SJCRH30 (cell line): ENCODE measurements around the gene FIBIN. TPM values are rescaled to one million over a fixed set of nuclear protein-coding genes. Genes with fewer than 3 reads are reported as not detected.
"Not testable (repeated sequence)": the region's sequence is repeated elsewhere in the genome, so short reads cannot be mapped to it uniquely, and the experiment has no call there.

Experiments used
- DNase-seq, 2 experiments: peaks; one replicate each; pipeline ENCODE4 v3.0.0-alpha.2; 2015 to 2020
- H3K27ac ChIP-seq: fragments of 250-450 bp; sonication (Bioruptor Pico); 2 replicates; pipeline ENCODE4 v1.5.1; 2020; ENCODE audit warnings: mild to moderate bottlenecking, moderate library complexity
- H3K27me3 ChIP-seq: fragments of 250-450 bp; sonication (Bioruptor Pico); 2 replicates; pipeline ENCODE4 v1.5.1; 2020; ENCODE audit warnings: mild to moderate bottlenecking, moderate library complexity
- H3K36me3 ChIP-seq: fragments of 250-450 bp; sonication (Bioruptor Pico); 2 replicates; pipeline ENCODE4 v1.5.1; 2020; ENCODE audit warnings: mild to moderate bottlenecking, moderate library complexity
- H3K4me1 ChIP-seq: fragments of 250-450 bp; sonication (Bioruptor Pico); 2 replicates; pipeline ENCODE4 v1.5.1; 2020; ENCODE audit warnings: mild to moderate bottlenecking, moderate library complexity
- H3K4me3 ChIP-seq: fragments of 250-450 bp; sonication (Bioruptor Pico); 2 replicates; pipeline ENCODE4 v1.5.1; 2020; ENCODE audit warnings: mild to moderate bottlenecking, moderate library complexity
- H3K9me3 ChIP-seq: fragments of 250-450 bp; sonication (Bioruptor Pico); replicated peaks from 2 replicates; pipeline ENCODE4 v1.5.1; 2020; ENCODE audit warnings: mild to moderate bottlenecking, moderate library complexity
- total RNA-seq: library from RNA; depleted of rRNA; stranded (reverse); fragments of >200 nt; shearing (Covaris generic); gene quantifications from 2 replicates; pipeline ENCODE4 v1.2.3, GENCODE V29; 2014

FIBIN gene
- total RNA-seq, 1 experiment from 2014 or later: 0.36 TPM

DNA sequence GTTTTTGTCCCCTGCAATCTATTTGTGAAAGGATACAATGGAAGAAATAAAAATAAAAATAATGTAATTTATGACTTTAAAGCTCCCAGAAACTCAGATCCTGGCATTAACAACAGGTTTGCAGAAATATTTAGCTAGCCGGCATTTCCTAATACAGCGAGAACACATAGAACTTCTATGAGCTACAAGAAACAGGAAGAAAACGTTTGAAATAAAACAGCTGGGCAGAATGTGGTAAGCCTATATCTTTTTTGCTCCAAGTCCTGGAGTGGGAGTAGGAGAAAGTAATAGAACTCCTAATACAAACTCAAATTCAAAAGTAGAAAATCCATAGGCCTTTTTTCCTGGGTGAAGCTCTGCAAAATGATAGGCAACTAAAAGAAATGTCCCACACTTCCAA is 29.6 kb upstream of the FIBIN start:
- Histone ChIP-seq H3K27ac (no peak overlapping the region), H3K4me1 (no peaks in the 10 kb centered on the region), H3K9me3 (no peaks in the 10 kb centered on the region; the same call in 1 of the 2 replicates), H3K4me3 (peak overlapping the region; percentile 30; the same call in 1 of the 2 replicates), H3K36me3 (no peaks in the 10 kb centered on the region), H3K27me3 (no peaks in the 10 kb centered on the region)
- DNase-seq: no peak

DNA sequence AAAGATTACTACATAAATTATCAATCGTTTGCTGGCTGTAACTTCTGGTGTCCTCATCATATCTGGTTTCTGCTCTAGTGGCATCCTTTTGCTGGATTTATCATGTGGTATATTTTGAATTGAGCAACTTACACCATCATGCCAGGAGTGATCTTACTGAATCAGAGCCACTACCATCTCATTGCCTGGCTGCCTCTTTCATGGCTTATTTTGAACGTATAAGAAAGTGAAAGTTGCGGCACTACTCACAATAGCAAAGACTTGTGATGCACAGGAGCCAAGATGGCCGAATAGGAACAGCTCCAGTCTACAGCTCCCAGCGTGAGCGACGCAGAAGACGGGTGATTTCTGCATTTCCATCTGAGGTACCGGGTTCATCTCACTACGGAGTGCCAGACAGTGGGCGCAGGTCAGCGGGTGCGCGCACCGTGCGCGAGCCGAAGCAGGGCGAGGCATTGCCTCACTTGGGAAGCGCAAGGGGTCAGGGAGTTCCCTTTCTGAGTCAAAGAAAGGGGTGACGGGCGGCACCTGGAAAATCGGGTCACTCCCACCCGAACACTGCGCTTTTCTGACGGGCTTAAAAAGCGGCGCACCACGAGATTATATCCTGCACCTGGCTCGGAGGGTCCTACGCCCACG is 28.9 kb upstream of the FIBIN start:
- H3K27me3 ChIP-seq, H3K9me3 ChIP-seq, H3K36me3 ChIP-seq, H3K4me1 ChIP-seq, H3K27ac ChIP-seq, DNase-seq: not testable (repeated sequence)
- peak overlapping the region; percentile 30 for H3K4me3 ChIP-seq

DNA sequence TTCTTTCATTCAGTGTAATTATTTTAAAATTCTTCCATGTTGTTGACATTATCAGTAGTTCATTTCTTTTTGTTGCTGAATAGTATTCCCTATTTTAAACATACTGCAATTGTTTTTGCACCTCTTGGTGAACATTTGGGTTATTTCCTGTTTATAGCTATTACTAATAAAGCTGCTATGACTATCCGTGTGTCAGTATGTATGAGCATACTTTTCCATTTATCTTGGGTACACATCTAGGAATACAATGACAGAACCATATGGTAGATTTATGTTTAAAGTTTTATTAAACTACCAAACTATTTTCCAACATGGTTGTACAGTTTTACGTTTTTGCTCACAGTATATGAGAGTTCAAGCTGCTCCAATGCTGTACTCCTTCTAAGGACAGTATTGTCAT is 22.0 kb upstream of the FIBIN start:
- no peak for DNase-seq
- no peak overlapping the region for H3K4me3 ChIP-seq

DNA sequence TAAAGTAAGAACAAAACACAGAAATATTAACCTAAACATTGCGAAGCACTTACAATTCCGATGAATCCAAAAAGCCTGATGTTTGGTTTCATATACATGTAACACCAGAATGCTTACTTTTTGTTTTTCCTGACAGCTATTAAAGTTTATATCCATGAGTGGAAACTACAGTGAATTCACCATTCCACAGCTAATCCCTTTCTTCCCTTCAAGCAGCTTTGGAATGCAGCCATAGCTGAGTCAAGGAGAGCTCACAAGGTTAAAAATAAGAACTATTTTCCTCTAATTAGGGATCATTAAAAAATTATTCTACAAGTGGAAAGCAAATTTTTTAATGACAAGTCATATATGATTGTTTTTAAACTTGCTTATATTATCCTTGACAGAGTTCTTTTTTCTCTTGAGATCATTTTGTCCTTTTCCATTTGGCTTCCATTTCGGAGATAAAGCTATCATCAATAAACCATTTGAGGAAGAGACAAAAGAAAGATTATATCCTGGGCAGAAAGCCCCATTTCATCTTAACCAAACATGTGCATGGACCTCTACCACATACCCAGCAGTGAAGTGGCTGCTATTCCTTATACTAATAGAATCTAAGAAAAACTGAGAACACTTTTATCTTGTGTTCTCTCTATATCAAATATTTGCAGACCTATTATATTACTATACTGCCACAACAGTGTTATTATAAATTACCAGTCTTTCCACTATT is 19.7 kb upstream of the FIBIN start:
- Histone ChIP-seq H3K4me1 (peaks cover 35% of the 10 kb centered on the region), H3K36me3 (no peaks in the 10 kb centered on the region), H3K27ac (peak overlapping the region; percentile 3; the same call in 1 of the 2 replicates), H3K27me3 (no peaks in the 10 kb centered on the region), H3K4me3 (no peak overlapping the region), H3K9me3 (peaks cover 7% of the 10 kb centered on the region; the same call in 1 of the 2 replicates)
- DNase-seq: peak; percentile 19 to 55

More for the DNA sequence above, 22.0 kb upstream of the FIBIN start:
- peaks cover 4% of the 10 kb centered on the region; the same call in 1 of the 2 replicates for H3K9me3 ChIP-seq
- H3K27ac ChIP-seq: no peak overlapping the region
- H3K36me3 ChIP-seq: no peaks in the 10 kb centered on the region
- peaks cover 35% of the 10 kb centered on the region for H3K4me1 ChIP-seq
- H3K27me3 ChIP-seq: no peaks in the 10 kb centered on the region

DNA sequence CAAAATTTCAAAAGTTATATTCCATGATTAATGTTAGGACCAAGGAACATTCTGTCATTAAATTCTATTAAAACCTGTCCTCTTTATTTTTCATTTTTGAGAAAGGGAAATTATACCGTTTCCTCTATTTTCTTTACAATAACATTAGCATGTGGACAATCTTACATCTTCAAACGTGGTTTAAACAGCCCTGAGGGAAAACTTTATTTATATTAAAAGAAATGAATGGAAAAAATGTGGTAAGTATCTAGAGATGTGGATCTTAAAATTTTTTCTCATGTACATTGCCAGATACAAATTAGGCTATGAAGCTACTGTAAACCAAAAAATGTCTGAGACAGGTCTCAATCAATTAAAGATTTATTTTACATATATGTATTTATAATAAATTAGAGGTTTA is 18.9 kb upstream of the FIBIN start:
- H3K4me3 ChIP-seq: no peak overlapping the region
- peaks cover 10% of the 10 kb centered on the region; the same call in 1 of the 2 replicates for H3K9me3 ChIP-seq
- peak overlapping the region; percentile 3; the same call in 1 of the 2 replicates for H3K27ac ChIP-seq
- no peaks in the 10 kb centered on the region for H3K27me3 ChIP-seq
- no peak for DNase-seq
- H3K4me1 ChIP-seq: peaks cover 35% of the 10 kb centered on the region
- H3K36me3 ChIP-seq: no peaks in the 10 kb centered on the region

DNA sequence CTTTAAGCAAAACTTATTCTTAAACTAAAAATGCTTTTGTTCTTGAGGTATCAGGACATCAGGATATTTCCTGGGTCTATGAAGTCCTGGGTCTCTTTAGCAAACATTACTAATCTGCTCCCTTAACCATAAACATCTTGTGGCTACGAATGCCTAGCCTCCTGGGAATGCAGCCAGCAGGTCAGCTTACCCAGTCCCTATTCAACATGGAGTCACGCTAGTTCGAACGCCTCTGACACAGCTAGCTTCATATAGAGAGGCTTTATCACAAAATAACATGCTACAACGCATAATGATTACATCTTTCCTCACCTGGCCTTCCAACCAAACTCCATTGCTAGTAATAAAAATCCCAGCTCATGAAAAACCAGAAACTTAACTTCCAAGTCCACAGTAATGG is 17.5 kb upstream of the FIBIN start:
- Histone ChIP-seq H3K36me3 (no peaks in the 10 kb centered on the region), H3K27ac (no peak overlapping the region), H3K9me3 (peaks cover 10% of the 10 kb centered on the region; the same call in 1 of the 2 replicates), H3K27me3 (no peaks in the 10 kb centered on the region), H3K4me1 (peaks cover 35% of the 10 kb centered on the region), H3K4me3 (peak overlapping the region; percentile 20)
- peak; percentile 59 to 66 for DNase-seq

DNA sequence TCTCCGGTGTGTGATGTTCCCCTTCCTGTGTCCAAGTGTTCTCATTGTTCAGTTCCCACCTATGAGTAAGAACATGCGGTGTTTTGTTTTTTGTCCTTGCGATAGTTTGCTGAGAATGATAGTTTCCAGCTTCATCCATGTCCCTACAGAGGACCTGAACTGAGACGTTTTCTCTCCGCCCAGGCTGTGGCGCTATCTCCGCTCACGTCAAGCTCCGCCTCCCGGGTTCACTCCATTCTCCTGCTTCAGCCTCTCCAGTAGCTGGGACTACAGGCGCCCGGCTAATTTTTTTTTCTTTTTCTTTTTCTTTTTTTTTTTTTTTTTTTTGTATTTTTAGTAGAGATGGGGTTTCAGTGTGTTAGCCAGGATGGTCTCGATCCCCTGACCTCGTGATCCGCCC is 16.7 kb upstream of the FIBIN start:
- H3K4me3 ChIP-seq, H3K27me3 ChIP-seq, DNase-seq, H3K27ac ChIP-seq, H3K9me3 ChIP-seq, H3K36me3 ChIP-seq: not testable (repeated sequence)
- peaks cover 35% of the 10 kb centered on the region for H3K4me1 ChIP-seq

DNA sequence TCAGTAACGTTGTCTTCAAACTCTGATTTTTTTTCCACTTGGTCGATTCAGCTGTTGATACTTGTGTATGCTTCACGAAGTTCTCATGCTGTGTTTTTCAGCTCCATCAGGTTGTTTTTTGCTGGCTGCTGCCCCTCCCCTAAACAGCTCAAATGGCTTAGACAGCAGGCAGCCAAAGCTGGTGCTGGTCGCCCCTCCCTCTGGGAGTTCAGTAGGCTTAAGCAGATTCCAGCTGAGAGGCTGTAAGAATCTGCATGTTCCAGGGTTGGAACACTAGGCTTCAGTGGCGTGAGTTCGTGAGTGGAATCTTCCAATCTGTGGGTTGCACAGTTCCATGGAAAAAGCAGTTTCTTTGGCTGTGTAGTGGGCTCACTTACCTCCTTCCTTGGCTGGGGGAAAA is 10.3 kb upstream of the FIBIN start:
- Histone ChIP-seq H3K4me1 (no peaks in the 10 kb centered on the region), H3K27me3 (no peaks in the 10 kb centered on the region), H3K4me3 (no peak overlapping the region)

DNA sequence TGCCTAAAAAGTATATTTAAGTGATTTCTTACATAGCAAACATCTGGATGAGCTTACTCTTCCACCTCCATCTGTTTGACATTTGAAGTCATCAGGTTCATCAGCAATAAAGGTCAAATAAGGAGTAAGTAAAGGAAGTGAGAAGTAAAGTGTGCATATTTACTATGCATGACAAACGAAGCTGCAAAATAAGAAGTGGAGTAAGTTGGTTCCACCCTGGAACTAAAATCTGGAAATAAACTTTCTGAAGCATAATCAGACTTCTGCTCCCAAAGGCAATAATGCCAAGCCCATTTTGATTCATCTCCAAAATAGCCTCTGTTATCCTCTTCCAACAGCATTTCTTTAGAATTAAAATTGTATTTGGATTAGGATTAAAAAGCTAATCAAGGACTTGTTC is 8.4 kb upstream of the FIBIN start:
- no peak overlapping the region for H3K27ac ChIP-seq

More for the DNA sequence above, 10.3 kb upstream of the FIBIN start:
- Histone ChIP-seq H3K36me3 (no peaks in the 10 kb centered on the region), H3K27ac (no peak overlapping the region), H3K9me3 (peaks cover 13% of the 10 kb centered on the region; the same call in 1 of the 2 replicates)
- DNase-seq: no peak

DNA sequence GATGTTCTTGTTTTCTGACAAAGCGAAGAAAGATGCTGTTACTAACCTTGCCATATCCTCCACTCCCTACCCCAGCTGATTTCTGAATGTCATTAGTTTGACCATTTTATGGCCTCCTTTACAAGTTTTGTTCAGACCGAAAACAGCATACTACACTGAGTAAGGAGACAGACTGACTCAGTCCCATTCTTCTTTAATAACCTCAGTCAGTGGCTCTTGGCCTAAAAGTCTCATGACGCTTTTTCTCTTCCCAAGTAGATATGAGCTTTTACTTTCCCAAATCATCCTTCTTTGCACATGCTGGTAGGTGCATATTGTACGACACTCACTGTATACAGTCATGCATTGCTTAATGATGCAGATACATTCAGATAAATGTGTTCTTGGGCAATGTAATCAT is 8.0 kb upstream of the FIBIN start:
- Histone ChIP-seq H3K4me1 (no peaks in the 10 kb centered on the region), H3K9me3 (peaks cover 7% of the 10 kb centered on the region; the same call in 1 of the 2 replicates), H3K4me3 (no peak overlapping the region), H3K27me3 (no peaks in the 10 kb centered on the region), H3K36me3 (no peaks in the 10 kb centered on the region), H3K27ac (no peak overlapping the region)
- no peak for DNase-seq

More for the DNA sequence above, 8.4 kb upstream of the FIBIN start:
- H3K4me3 ChIP-seq: no peak overlapping the region
- H3K9me3 ChIP-seq: peaks cover 7% of the 10 kb centered on the region; the same call in 1 of the 2 replicates
- no peaks in the 10 kb centered on the region for H3K36me3 ChIP-seq
- DNase-seq: no peak
- no peaks in the 10 kb centered on the region for H3K27me3 ChIP-seq
- H3K4me1 ChIP-seq: no peaks in the 10 kb centered on the region

DNA sequence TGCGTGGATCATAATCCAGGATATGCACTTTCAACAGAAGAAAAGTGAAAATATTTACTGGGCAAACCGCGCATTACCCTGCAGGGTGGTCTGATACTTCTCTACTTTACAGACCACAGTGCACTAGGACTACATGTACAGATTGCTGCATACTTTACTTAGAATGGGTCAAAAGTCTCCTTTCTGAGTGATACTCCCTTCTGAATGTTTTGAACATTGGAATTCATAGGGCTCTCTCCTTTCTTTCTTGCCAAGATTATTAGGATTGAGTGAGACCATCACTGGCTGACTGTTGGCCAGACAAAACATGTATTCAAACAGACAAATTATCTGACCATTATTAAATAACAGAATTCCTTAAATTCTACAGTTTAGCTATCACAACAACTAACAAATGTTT is 6.6 kb upstream of the FIBIN start:
- Histone ChIP-seq H3K36me3 (no peaks in the 10 kb centered on the region), H3K4me1 (no peaks in the 10 kb centered on the region), H3K4me3 (no peak overlapping the region), H3K9me3 (peaks cover 7% of the 10 kb centered on the region; the same call in 1 of the 2 replicates), H3K27ac (no peak overlapping the region), H3K27me3 (no peaks in the 10 kb centered on the region)
- DNase-seq: no peak

DNA sequence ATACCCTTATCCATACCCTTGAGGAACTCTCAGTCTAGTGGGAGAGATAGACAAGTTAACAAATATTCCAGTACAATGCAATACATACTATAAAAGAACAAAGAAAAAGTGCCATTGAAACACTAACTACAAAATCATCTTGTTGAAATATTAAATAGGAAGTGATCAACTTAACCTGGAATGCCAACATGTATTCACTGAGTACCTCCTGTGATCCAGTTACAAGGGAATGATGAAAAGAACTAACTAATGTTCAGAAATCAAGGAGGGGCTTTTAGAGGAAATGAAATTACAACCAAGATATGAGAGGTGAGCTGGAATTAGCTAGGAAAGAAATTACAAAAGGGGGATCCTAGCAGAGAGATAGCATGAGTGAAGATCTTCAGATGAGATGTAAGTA is 6.2 kb upstream of the FIBIN start:
- DNase-seq: no peak
- peaks cover 7% of the 10 kb centered on the region; the same call in 1 of the 2 replicates for H3K9me3 ChIP-seq
- no peaks in the 10 kb centered on the region for H3K36me3 ChIP-seq
- H3K4me3 ChIP-seq: no peak overlapping the region
- H3K4me1 ChIP-seq: no peaks in the 10 kb centered on the region
- no peaks in the 10 kb centered on the region for H3K27me3 ChIP-seq
- H3K27ac ChIP-seq: no peak overlapping the region

DNA sequence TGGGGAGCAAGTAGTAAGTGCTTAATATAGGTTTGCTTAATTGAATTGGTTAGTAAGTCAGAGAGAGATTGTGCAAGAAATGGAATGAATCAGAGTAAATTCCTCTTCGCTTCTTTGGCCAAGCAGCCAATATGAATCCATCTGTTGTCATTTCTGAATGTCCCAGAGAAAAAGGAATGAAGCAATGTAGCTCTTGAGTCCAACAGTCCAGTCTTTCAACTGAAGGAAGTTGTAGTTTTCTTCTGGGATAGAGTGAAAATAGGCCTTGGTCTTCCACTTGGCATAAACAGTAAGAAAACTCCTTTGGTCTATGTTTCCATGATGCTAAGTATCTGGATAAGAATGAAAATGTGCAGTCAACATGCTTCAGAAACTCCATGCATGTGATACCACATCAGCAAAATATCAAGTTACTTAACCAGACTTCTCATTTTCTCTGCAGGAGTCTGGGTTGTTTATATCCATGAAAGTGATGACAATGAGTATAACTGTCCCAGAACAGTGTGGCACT is 1.8 kb upstream of the FIBIN start:
- Histone ChIP-seq H3K27ac (no peak overlapping the region), H3K9me3 (no peaks in the 10 kb centered on the region), H3K4me3 (no peak overlapping the region), H3K4me1 (no peaks in the 10 kb centered on the region), H3K36me3 (no peaks in the 10 kb centered on the region), H3K27me3 (peaks cover 11% of the 10 kb centered on the region; the same call in 1 of the 2 replicates)
- no peak for DNase-seq

DNA sequence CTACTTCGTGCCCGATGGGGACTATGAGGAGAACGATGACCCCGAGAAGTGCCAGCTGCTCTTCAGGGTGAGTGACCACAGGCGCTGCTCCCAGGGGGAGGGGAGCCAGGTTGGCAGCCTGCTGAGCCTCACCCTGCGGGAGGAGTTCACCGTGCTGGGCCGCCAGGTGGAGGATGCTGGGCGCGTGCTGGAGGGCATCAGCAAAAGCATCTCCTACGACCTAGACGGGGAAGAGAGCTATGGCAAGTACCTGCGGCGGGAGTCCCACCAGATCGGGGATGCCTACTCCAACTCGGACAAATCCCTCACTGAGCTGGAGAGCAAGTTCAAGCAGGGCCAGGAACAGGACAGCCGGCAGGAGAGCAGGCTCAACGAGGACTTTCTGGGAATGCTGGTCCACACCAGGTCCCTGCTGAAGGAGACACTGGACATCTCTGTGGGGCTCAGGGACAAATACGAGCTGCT is 751 bp downstream of the FIBIN start:
- no peaks in the 10 kb centered on the region for H3K9me3 ChIP-seq
- DNase-seq: no peak
- H3K4me3 ChIP-seq: no peak overlapping the region
- peaks cover 11% of the 10 kb centered on the region; the same call in 1 of the 2 replicates for H3K27me3 ChIP-seq
- no peaks in the 10 kb centered on the region for H3K36me3 ChIP-seq
- no peak overlapping the region for H3K27ac ChIP-seq
- 0 out of 2 replicates have a peak, but pooled peaks cover 3% of the 10 kb centered on the region for H3K4me1 ChIP-seq
